ENCODE results near the gene XDH.

The XDH gene

DNA sequence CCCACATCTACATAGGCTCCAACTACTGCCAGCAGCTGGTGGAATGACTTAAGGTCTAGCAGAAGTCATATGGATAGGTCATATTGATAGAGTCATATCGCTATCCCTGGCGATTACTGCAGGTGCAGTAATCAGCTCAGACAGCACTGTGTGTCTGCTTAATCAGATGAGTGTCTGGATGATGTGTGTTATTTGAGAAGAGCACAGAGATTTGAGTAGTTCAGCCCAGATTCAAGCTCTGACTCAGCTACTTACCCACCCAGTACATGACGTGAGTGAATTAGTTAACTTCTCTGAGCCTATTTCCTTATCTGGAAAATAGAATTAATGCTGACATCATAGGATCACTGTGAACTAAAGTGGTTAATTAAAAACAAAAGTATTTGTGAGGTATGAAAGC, 101.6 kb downstream of the XDH start:
- Histone ChIP-seq H3K27ac (ENCODE audit: low read depth, low read length) (no peak overlapping the region), H3K4me3 (ENCODE audit: low read depth, low read length) (no peak overlapping the region), H3K9ac (ENCODE audit: low read depth, low read length) (no peak overlapping the region), H3K36me3 (ENCODE audit: control insufficient read depth, insufficient read depth, low read length) (no peaks in the 10 kb centered on the region), H3K9me3 (ENCODE audit: control insufficient read depth, insufficient read depth, low read length) (no peaks in the 10 kb centered on the region), H3K4me1 (ENCODE audit: control insufficient read depth, insufficient read depth, low read length) (no peaks in the 10 kb centered on the region), H3K27me3 (ENCODE audit: control insufficient read depth, insufficient read depth, low read length) (no peaks in the 10 kb centered on the region)

DNA sequence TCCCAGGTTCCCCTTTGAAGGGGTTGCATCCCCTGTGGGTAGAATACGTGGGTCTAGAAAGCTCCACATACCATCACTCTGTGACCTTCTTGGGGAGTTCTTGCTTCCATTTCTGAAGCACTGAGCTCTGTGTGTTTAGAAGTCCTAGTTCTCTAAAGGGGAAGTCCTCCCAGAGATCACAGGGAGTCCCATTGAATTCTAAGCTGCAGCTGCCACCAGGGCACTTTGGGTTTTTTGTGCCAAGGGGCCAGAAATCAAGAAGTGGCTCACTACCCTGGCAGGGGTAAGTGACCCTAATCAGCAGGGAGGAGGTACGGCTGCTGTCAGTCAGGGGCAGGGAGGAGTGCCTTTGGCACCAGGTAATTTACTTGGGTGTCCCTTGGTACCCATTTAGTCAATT, 109.7 kb downstream of the XDH start:
- no peaks in the 10 kb centered on the region for H3K9me3 ChIP-seq (ENCODE audit: control insufficient read depth, insufficient read depth, low read length)
- no peaks in the 10 kb centered on the region for H3K36me3 ChIP-seq (ENCODE audit: control insufficient read depth, insufficient read depth, low read length)
- H3K9ac ChIP-seq (ENCODE audit: low read depth, low read length): no peak overlapping the region
- H3K27ac ChIP-seq (ENCODE audit: low read depth, low read length): no peak overlapping the region
- H3K4me1 ChIP-seq (ENCODE audit: control insufficient read depth, insufficient read depth, low read length): peaks cover 8% of the 10 kb centered on the region; the same call in 1 of the 2 replicates
- H3K4me3 ChIP-seq (ENCODE audit: low read depth, low read length): no peak overlapping the region
- H3K27me3 ChIP-seq (ENCODE audit: control insufficient read depth, insufficient read depth, low read length): no peaks in the 10 kb centered on the region

DNA sequence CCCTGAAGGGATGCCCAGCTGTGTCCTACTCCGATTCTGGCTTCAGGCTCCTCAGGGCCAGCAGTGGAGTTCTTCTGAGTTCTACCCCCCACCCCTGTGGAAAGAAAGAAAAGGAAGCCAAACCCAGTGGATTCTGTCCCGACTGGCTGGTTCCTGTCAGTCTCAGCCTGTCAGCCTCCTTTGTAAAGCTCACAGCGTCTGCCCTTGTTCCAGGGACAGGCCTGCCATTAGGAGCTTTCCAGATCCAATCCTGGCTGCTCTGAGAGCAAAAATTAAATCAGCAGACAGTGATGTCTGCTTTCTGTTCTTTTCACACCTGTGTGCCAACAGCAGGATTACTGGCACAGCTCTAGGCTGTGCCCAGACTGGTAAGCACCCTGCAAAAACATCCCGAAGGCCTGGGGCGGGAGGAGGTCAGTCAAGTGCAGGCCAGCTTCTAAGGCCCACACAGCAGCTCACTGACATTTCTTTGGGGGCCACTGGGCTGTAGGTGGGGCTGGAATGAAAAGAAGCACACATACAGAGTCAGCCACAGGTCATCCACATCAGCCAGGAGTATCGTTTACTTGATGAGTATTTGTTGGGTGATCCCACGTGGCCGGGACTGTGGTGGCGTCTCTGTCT, 111.5 kb downstream of the XDH start:
- Histone ChIP-seq H3K4me3 (ENCODE audit: low read depth, low read length) (no peak overlapping the region), H3K27ac (ENCODE audit: low read depth, low read length) (no peak overlapping the region), H3K9ac (ENCODE audit: low read depth, low read length) (no peak overlapping the region), H3K36me3 (ENCODE audit: control insufficient read depth, insufficient read depth, low read length) (no peaks in the 10 kb centered on the region), H3K27me3 (ENCODE audit: control insufficient read depth, insufficient read depth, low read length) (no peaks in the 10 kb centered on the region), H3K4me1 (ENCODE audit: control insufficient read depth, insufficient read depth, low read length) (peaks cover 20% of the 10 kb centered on the region), H3K9me3 (ENCODE audit: control insufficient read depth, insufficient read depth, low read length) (no peaks in the 10 kb centered on the region)

DNA sequence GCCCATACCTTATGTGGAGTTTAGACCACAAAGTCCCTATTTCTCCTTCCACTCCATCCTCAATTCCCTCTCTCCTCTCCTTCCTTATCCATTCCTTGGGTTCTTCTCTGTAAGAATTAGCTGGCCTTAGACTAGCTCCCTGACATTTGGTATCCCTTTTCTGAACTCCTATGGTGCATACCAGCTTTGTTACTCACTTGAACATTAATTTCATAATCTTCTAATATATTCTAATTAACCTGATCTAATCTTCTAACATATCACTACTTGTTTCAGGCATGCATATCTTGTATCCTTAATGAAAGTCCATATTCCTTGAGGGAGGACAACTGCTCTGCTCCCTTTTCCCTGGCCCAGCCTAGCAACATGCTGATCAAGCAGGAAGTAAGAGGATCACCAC, 114.2 kb downstream of the XDH start:
- no peaks in the 10 kb centered on the region for H3K36me3 ChIP-seq (ENCODE audit: control insufficient read depth, insufficient read depth, low read length)
- H3K9ac ChIP-seq (ENCODE audit: low read depth, low read length): no peak overlapping the region
- no peaks in the 10 kb centered on the region for H3K27me3 ChIP-seq (ENCODE audit: control insufficient read depth, insufficient read depth, low read length)
- H3K4me3 ChIP-seq (ENCODE audit: low read depth, low read length): no peak overlapping the region
- H3K4me1 ChIP-seq (ENCODE audit: control insufficient read depth, insufficient read depth, low read length): peaks cover 20% of the 10 kb centered on the region
- H3K27ac ChIP-seq (ENCODE audit: low read depth, low read length): no peak overlapping the region
- H3K9me3 ChIP-seq (ENCODE audit: control insufficient read depth, insufficient read depth, low read length): no peaks in the 10 kb centered on the region

DNA sequence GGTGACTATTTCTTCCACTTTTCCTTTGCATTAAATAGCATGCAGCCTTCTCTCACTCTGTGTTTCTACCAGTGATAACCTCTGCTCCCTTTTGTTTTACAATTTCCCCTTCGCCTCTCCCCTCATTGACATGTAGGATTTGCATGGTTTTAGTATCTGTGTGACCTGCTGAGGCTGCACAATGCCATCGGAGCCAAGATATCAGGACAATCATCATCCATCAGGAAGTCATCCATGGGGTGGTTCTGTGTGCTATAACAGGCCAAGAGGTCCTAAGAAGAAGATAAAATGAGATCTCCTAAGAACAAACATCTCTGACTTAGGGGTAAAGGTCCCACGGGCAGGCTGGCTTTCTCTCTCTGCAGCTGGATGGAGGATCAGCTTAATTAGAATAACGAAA, 115.0 kb downstream of the XDH start:
- H3K4me3 ChIP-seq (ENCODE audit: low read depth, low read length): no peak overlapping the region
- no peaks in the 10 kb centered on the region for H3K36me3 ChIP-seq (ENCODE audit: control insufficient read depth, insufficient read depth, low read length)
- H3K4me1 ChIP-seq (ENCODE audit: control insufficient read depth, insufficient read depth, low read length): peaks cover 20% of the 10 kb centered on the region
- no peak overlapping the region for H3K9ac ChIP-seq (ENCODE audit: low read depth, low read length)
- no peaks in the 10 kb centered on the region for H3K9me3 ChIP-seq (ENCODE audit: control insufficient read depth, insufficient read depth, low read length)
- no peaks in the 10 kb centered on the region for H3K27me3 ChIP-seq (ENCODE audit: control insufficient read depth, insufficient read depth, low read length)
- H3K27ac ChIP-seq (ENCODE audit: low read depth, low read length): no peak overlapping the region

DNA sequence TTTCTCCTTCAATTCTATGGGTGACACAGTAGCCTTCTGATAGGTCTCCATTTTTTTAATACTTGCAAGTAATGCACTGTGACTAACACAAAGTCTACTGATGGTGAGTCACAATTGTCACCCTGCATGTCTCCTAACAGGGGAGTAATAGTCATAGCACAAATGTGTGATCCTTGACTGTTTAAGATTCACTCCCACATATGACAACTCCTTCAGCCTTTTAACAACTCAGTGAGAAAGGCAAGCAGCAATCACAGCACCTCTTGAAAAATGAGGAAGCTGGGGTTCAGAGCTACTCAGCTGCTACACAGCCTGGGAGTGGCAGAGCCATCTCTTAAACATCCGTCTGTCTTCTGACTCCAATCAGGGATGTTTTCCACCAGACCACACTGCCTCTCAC, 116.8 kb downstream of the XDH start:
- peaks cover 20% of the 10 kb centered on the region for H3K4me1 ChIP-seq (ENCODE audit: control insufficient read depth, insufficient read depth, low read length)
- H3K4me3 ChIP-seq (ENCODE audit: low read depth, low read length): no peak overlapping the region
- H3K36me3 ChIP-seq (ENCODE audit: control insufficient read depth, insufficient read depth, low read length): no peaks in the 10 kb centered on the region
- H3K9ac ChIP-seq (ENCODE audit: low read depth, low read length): no peak overlapping the region
- H3K9me3 ChIP-seq (ENCODE audit: control insufficient read depth, insufficient read depth, low read length): no peaks in the 10 kb centered on the region
- no peak overlapping the region for H3K27ac ChIP-seq (ENCODE audit: low read depth, low read length)
- H3K27me3 ChIP-seq (ENCODE audit: control insufficient read depth, insufficient read depth, low read length): no peaks in the 10 kb centered on the region

DNA sequence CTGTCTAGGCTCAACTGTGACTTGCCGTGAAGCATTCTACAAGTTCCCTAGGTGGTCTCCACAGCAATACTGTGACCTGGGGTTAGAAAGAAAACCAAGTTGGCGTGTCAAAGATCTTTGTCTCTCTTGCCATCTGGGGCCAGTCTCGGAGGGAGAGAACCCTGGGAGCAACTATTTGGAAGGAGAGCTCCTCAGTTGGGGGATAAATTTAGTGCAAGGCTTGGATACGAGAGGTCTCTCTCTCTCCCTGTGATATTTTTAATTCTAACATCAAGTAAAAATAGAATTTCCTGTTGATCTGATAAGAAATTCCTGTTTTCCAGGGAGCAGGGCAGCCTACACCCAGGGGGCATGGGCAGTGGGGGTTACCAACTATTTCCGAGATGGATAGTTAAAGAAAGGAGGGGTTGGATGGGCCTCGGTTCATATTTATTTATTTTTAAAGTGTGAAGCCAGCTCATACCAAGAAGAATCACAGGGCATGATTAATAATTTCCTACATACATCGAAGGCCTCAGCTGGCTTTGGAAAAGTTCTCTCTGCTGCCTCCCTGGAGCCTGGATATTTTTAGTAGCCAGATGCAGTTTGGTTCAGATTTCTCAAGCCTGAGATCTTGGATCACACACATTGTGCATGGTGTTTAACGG, 117.8 kb downstream of the XDH start:
- Histone ChIP-seq H3K36me3 (ENCODE audit: control insufficient read depth, insufficient read depth, low read length) (no peaks in the 10 kb centered on the region), H3K4me1 (ENCODE audit: control insufficient read depth, insufficient read depth, low read length) (peaks cover 20% of the 10 kb centered on the region), H3K9ac (ENCODE audit: low read depth, low read length) (no peak overlapping the region), H3K27ac (ENCODE audit: low read depth, low read length) (no peak overlapping the region), H3K27me3 (ENCODE audit: control insufficient read depth, insufficient read depth, low read length) (no peaks in the 10 kb centered on the region), H3K4me3 (ENCODE audit: low read depth, low read length) (no peak overlapping the region), H3K9me3 (ENCODE audit: control insufficient read depth, insufficient read depth, low read length) (no peaks in the 10 kb centered on the region)

DNA sequence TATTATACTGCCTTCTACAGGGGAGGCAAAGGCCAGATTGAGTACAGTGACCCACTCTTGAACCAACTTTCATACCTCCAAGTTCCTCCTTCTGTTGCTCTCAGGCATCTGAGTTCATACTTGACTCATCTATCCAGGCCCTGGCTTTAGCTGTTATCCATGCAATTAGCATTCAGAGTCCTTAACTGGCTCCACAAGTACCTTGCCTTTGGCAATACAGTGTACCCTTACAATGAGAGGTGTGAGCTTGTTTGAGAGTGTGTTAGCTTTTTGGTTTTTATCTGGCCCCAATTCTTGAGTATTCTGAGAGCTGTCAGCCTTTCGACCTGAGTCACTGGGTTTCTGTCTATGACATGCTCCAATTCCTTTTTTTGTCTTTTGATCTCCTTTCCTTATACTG, 120.3 kb downstream of the XDH start:
- Histone ChIP-seq H3K9me3 (ENCODE audit: control insufficient read depth, insufficient read depth, low read length) (no peaks in the 10 kb centered on the region), H3K36me3 (ENCODE audit: control insufficient read depth, insufficient read depth, low read length) (no peaks in the 10 kb centered on the region), H3K9ac (ENCODE audit: low read depth, low read length) (no peak overlapping the region), H3K27ac (ENCODE audit: low read depth, low read length) (no peak overlapping the region), H3K4me3 (ENCODE audit: low read depth, low read length) (no peak overlapping the region), H3K4me1 (ENCODE audit: control insufficient read depth, insufficient read depth, low read length) (peaks cover 6% of the 10 kb centered on the region), H3K27me3 (ENCODE audit: control insufficient read depth, insufficient read depth, low read length) (no peaks in the 10 kb centered on the region)

DNA sequence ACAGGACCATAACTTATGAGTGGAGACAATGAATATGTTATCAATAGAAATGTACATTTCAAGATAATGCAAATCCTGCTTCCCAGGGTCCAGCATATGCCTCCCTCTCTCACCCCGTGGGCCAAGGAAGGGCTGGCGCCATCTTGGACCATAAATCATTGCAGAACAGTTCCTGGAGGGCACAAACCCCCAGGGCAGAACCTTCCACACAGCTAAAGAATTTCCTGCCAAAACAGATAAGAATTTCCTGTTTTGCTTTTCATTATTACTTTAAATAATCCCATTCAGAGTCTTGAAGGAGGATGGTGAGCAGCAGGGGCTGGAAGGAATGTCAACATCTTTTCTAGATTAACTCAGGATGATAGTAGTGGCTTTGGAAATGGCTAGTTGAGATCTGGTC, 126.9 kb downstream of the XDH start:
- no peaks in the 10 kb centered on the region for H3K4me1 ChIP-seq (ENCODE audit: control insufficient read depth, insufficient read depth, low read length)
- no peak overlapping the region for H3K27ac ChIP-seq (ENCODE audit: low read depth, low read length)
- H3K4me3 ChIP-seq (ENCODE audit: low read depth, low read length): no peak overlapping the region
- no peak overlapping the region for H3K9ac ChIP-seq (ENCODE audit: low read depth, low read length)
- H3K9me3 ChIP-seq (ENCODE audit: control insufficient read depth, insufficient read depth, low read length): no peaks in the 10 kb centered on the region
- H3K27me3 ChIP-seq (ENCODE audit: control insufficient read depth, insufficient read depth, low read length): no peaks in the 10 kb centered on the region
- no peaks in the 10 kb centered on the region for H3K36me3 ChIP-seq (ENCODE audit: control insufficient read depth, insufficient read depth, low read length)

DNA sequence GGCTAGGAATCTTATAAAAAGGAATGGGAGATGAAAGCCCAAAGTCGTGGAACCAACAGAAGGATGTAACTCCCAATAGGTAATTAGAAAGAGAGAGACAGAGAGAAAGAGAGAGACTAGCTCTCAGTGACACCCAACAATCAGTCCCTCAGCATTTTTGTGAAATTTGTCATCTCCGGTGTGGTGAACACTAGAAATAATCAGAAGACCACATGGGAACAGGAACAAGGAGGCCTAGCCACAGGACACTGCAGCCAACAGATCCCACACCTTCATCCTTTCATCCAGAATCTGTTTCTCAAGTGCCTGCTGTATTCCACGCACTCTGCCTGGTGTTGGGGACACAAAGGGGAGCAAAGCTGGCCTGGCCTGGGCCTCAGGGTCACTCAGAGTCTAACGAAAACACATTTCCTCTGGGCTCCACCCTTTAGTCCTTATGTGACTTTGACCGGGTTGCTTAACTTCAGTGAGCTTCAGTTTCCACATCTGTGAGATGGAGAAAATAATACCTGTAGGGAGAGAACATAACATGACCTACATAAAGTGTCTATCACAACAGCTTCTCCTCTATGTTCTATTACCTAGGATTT, 127.5 kb downstream of the XDH start:
- Histone ChIP-seq H3K36me3 (ENCODE audit: control insufficient read depth, insufficient read depth, low read length) (no peaks in the 10 kb centered on the region), H3K4me3 (ENCODE audit: low read depth, low read length) (no peak overlapping the region), H3K9me3 (ENCODE audit: control insufficient read depth, insufficient read depth, low read length) (no peaks in the 10 kb centered on the region), H3K4me1 (ENCODE audit: control insufficient read depth, insufficient read depth, low read length) (no peaks in the 10 kb centered on the region), H3K27me3 (ENCODE audit: control insufficient read depth, insufficient read depth, low read length) (no peaks in the 10 kb centered on the region), H3K9ac (ENCODE audit: low read depth, low read length) (no peak overlapping the region), H3K27ac (ENCODE audit: low read depth, low read length) (no peak overlapping the region)

DNA sequence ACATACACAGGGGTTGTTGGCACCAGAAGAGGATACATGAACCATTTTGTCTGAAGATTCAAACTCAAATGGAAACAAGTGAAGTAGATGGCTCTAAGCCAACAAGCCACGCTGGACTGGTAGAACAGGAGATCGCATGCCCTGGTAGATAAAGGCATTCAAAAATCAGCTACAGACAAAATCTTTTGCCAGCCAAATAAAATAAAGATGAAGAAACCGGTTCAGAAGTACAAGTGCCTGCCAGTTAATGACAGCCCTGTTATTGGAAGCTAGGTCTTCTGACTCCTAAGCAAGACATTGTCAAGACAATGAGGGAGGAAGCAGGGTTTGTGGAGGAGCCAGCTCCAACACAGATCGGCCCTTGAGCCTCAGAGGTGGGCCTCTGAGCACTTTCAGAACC, 128.3 kb downstream of the XDH start:
- no peaks in the 10 kb centered on the region for H3K4me1 ChIP-seq (ENCODE audit: control insufficient read depth, insufficient read depth, low read length)
- no peak overlapping the region for H3K27ac ChIP-seq (ENCODE audit: low read depth, low read length)
- no peak overlapping the region for H3K4me3 ChIP-seq (ENCODE audit: low read depth, low read length)
- H3K27me3 ChIP-seq (ENCODE audit: control insufficient read depth, insufficient read depth, low read length): no peaks in the 10 kb centered on the region
- H3K9ac ChIP-seq (ENCODE audit: low read depth, low read length): no peak overlapping the region
- no peaks in the 10 kb centered on the region for H3K9me3 ChIP-seq (ENCODE audit: control insufficient read depth, insufficient read depth, low read length)
- H3K36me3 ChIP-seq (ENCODE audit: control insufficient read depth, insufficient read depth, low read length): no peaks in the 10 kb centered on the region
